GM12878 (cell line): Measurements from ENCODE around the gene PYGM. TPM values are rescaled to one million over a fixed set of nuclear protein-coding genes. Genes with fewer than 3 reads are reported as not detected.

Experiments used
- ATAC-seq: fragments of 200-7000 bp; cut with Tn5 transposase; 3 replicates; pipeline ENCODE4 v1.9.1; 2020; ENCODE audit warnings: mild to moderate bottlenecking, moderate library complexity
- BruUV-seq: library from RNA; stranded (reverse); fragments of 400-500 nt; replicated peaks from 2 replicates; lab custom pipeline; 2021; lab: Mats Ljungman, UMichigan
- CTCF ChIA-PET: fragments of 300-600 bp; sonication (Branson Sonifier 250); formaldehyde crosslinking; extraction: SDS; loops from one replicate; lab custom pipeline; 2021; ENCODE audit warnings: inconsistent platforms; lab: Yijun Ruan, JAX
- POLR2A ChIA-PET: fragments of 350-600 bp; formaldehyde crosslinking; extraction: SDS; loops from one replicate; lab custom pipeline; 2021; ENCODE audit warnings: inconsistent platforms; lab: Charles Lee
- RAD21 ChIA-PET: fragments of 300-600 bp; sonication (Branson Sonifier 250); formaldehyde crosslinking; loops from one replicate; lab custom pipeline; 2023; ENCODE audit warnings: antibody characterized with exemption; ENCODE audit not compliant: unreplicated experiment; lab: Charles Lee
- SMC1A ChIA-PET: fragments of 300-600 bp; sonication (Branson Sonifier 250); formaldehyde crosslinking; loops from one replicate; lab custom pipeline; 2023; ENCODE audit not compliant: unreplicated experiment, uncharacterized antibody; lab: Charles Lee
- DNase-seq: peaks from one replicate; pipeline ENCODE4 v3.0.0-alpha.2; 2011; ENCODE audit warnings: low read depth, low spot score
- FAIRE-seq: peaks from 3 replicates; lab custom pipeline; 2011; peaks lifted over from hg19 to GRCh38; lab: Jason Lieb, UNC
- H2AFZ ChIP-seq: 2 replicates; pipeline ENCODE4 v1.6.0; 2011; ENCODE audit warnings: low read depth, low read length, control low read depth; ENCODE audit not compliant: control insufficient read depth
- H3K27ac ChIP-seq: 2 replicates; pipeline ENCODE4 v1.5.1; 2011; ENCODE audit warnings: control low read depth; ENCODE audit not compliant: control insufficient read depth, insufficient read depth
- H3K27me3 ChIP-seq, 2 experiments: replicated peaks in 1 of 2; 2 replicates each; pipeline versions ENCODE4 v1.6.0 to v1.6.1; 2011; ENCODE audit warnings: low read length in 1 of 2; ENCODE audit not compliant: control insufficient read depth in 2 of 2, insufficient read depth in 2 of 2
- H3K36me3 ChIP-seq, 2 experiments: 2 replicates each; pipeline ENCODE4 v1.5.1; 2011; ENCODE audit warnings: low read length in 1 of 2; ENCODE audit not compliant: control insufficient read depth in 2 of 2, insufficient read depth in 2 of 2
- H3K4me1 ChIP-seq: 2 replicates; pipeline ENCODE4 v1.6.1; 2011; ENCODE audit warnings: mild to moderate bottlenecking, low read length, moderate library complexity, mixed read lengths; ENCODE audit not compliant: control insufficient read depth, insufficient read depth
- H3K4me2 ChIP-seq: 2 replicates; pipeline ENCODE4 v1.6.0; 2011; ENCODE audit warnings: control low read depth; ENCODE audit not compliant: control insufficient read depth, insufficient read depth
- H3K4me3 ChIP-seq: fragments of 200-600 bp; sonication (generic); 2 replicates; pipeline ENCODE4 v1.5.1; 2016
- H3K79me2 ChIP-seq: 2 replicates; pipeline ENCODE4 v1.6.0; 2011; ENCODE audit warnings: low read length; ENCODE audit not compliant: control insufficient read depth, insufficient read depth
- H3K9ac ChIP-seq: 2 replicates; pipeline ENCODE4 v1.8.0; 2011; ENCODE audit warnings: low read length, control low read depth, mixed read lengths; ENCODE audit not compliant: control insufficient read depth, insufficient read depth
- H3K9me3 ChIP-seq: replicated peaks from 3 replicates; pipeline ENCODE4 v1.5.1; 2011; ENCODE audit warnings: mild to moderate bottlenecking, low read length; ENCODE audit not compliant: control insufficient read depth, insufficient read depth
- H4K20me1 ChIP-seq: 2 replicates; pipeline ENCODE4 v1.6.0; 2011; ENCODE audit not compliant: control insufficient read depth, insufficient read depth
- ASH2L ChIP-seq: fragments of 300-600, 200-600 bp; sonication (generic); IDR thresholded peaks from 2 replicates; pipeline ENCODE4 v1.6.1; 2017; ENCODE audit warnings: low read depth, mild to moderate bottlenecking, borderline replicate concordance
- CEBPB ChIP-seq, 2 experiments: fragments of 150-350 bp in 1 of 2; IDR thresholded peaks; 2 replicates each; pipeline ENCODE4 v1.6.1; 2012 to 2014; ENCODE audit warnings: low read depth in 2 of 2, low read length in 2 of 2, borderline replicate concordance in 1 of 2, inconsistent platforms in 1 of 2
- CHD2 ChIP-seq: IDR thresholded peaks from 2 replicates; pipeline ENCODE4 v1.6.1; 2011; ENCODE audit warnings: low read depth, low read length, improper control_type of control experiment, borderline replicate concordance
- GABPA ChIP-seq: IDR thresholded peaks from 2 replicates; pipeline ENCODE4 v1.6.1; 2014; ENCODE audit warnings: antibody characterized with exemption, low read depth, mild to moderate bottlenecking, inconsistent platforms
- JUNB ChIP-seq: IDR thresholded peaks from 2 replicates; pipeline ENCODE4 v1.6.1; 2016; ENCODE audit warnings: antibody characterized with exemption, mild to moderate bottlenecking
- MXI1 ChIP-seq: fragments of 150-350 bp; IDR thresholded peaks from 2 replicates; pipeline ENCODE4 v1.6.1; 2011; ENCODE audit warnings: low read depth, mild to moderate bottlenecking, inconsistent platforms, low read length, improper control_type of control experiment
- NFXL1 ChIP-seq: fragments of 450-650 bp; IDR thresholded peaks from 2 replicates; pipeline ENCODE4 v1.6.1; 2017; ENCODE audit warnings: antibody characterized with exemption, mild to moderate bottlenecking, borderline replicate concordance
- PBX3 ChIP-seq: IDR thresholded peaks from 2 replicates; pipeline ENCODE4 v1.6.1; 2011; ENCODE audit warnings: mild to moderate bottlenecking, low read depth, low read length, moderate library complexity; ENCODE audit not compliant: insufficient replicate concordance
- PML ChIP-seq: IDR thresholded peaks from 2 replicates; pipeline ENCODE4 v1.6.1; 2012; ENCODE audit warnings: low read length, inconsistent platforms
- POLR2AphosphoS2 ChIP-seq: IDR thresholded peaks from 2 replicates; pipeline ENCODE4 v1.6.1; 2011; ENCODE audit warnings: low read depth, mild to moderate bottlenecking, low read length, improper control_type of control experiment, moderate library complexity
- POLR2AphosphoS5 ChIP-seq: IDR thresholded peaks from 2 replicates; pipeline ENCODE4 v1.6.1; 2011; ENCODE audit warnings: mild to moderate bottlenecking, low read length, inconsistent platforms
- RB1 ChIP-seq: fragments of 450-650 bp; formaldehyde crosslinking; IDR thresholded peaks from 2 replicates; pipeline ENCODE4 v1.6.1; 2017; ENCODE audit warnings: mild to moderate bottlenecking, borderline replicate concordance
- SMAD1 ChIP-seq: fragments of 450-650 bp; IDR thresholded peaks from 2 replicates; pipeline ENCODE4 v1.6.1; 2018; ENCODE audit warnings: mild to moderate bottlenecking, low read depth; ENCODE audit not compliant: partially characterized antibody
- TBL1XR1 ChIP-seq: IDR thresholded peaks from 2 replicates; pipeline ENCODE4 v1.6.1; 2012; ENCODE audit warnings: low read depth, low read length, improper control_type of control experiment
- ZSCAN29 ChIP-seq: fragments of 450-650 bp; IDR thresholded peaks from 2 replicates; pipeline ENCODE4 v1.6.1; 2017; ENCODE audit warnings: mild to moderate bottlenecking, moderate library complexity
- WGBS: methylation state at CpG from one replicate; pipeline ENCODE4 v1.1.6; 2016; ENCODE audit warnings: low lambda C conversion rate; ENCODE audit not compliant: insufficient replicate concordance, insufficient coverage; ENCODE audit errors: missing lambda C conversion rate; 5-methylcytosine and 5-hydroxymethylcytosine counted together
- in situ Hi-C: fragments of 300-500 bp; cut with MboI; formaldehyde crosslinking; loops from 9 replicates; pipeline ENCODE4 v1.14.3; 2018; ENCODE audit warnings: mixed read lengths
- intact Hi-C: fragments of 100-400 bp; cut with micrococcal nuclease; formaldehyde crosslinking; loops from one replicate; pipeline ENCODE4 v1.14.2; 2022; ENCODE audit not compliant: unreplicated experiment
- polyA plus RNA-seq, 11 experiments: library from polyadenylated mRNA; depleted of rRNA in 4 of 11; unstranded in 6 of 11; stranded (reverse) in 5 of 11; fragments of >200 nt; fragmentation: Nextera tagmentation in 4 of 11; fragmentation: Illumina TruSeq in 1 of 11; extraction: Ambion mirVana in 4 of 11; extraction: Trizol in 1 of 11; gene quantifications; 1 replicate in 1 of 11; 2 replicates in 10 of 11; pipeline versions ENCODE4 v1.2.1 to v1.2.3, GENCODE V29; 2011 to 2016; ENCODE audit warnings: inconsistent platforms in 2 of 11, missing spikeins in 2 of 11, low read depth in 1 of 11
- total RNA-seq, 4 experiments: library from RNA; depleted of rRNA in 3 of 4; stranded (reverse); fragments of >200 nt in 3 of 4; fragmentation: Illumina TruSeq in 1 of 4; extraction: Trizol in 1 of 4; gene quantifications; 2 replicates each; pipeline versions ENCODE4 v1.2.1 to v1.2.3, GENCODE V29; 2013 to 2021
- TF ChIP-seq, protein P1 (sequence below): IDR thresholded peaks from 2 replicates; pipeline ENCODE4 v1.6.1; 2012; ENCODE audit warnings: low read depth, low read length, improper control_type of control experiment

PYGM gene
- total and polyA plus RNA-seq, 10 of the 15 experiments (the other 5 are each of a cell fraction or from before 2014, with no cell fraction given): 0.04 to 3.7 (median 0.27) TPM; not detected in 1

- TF ChIP-seq, protein P1, sequence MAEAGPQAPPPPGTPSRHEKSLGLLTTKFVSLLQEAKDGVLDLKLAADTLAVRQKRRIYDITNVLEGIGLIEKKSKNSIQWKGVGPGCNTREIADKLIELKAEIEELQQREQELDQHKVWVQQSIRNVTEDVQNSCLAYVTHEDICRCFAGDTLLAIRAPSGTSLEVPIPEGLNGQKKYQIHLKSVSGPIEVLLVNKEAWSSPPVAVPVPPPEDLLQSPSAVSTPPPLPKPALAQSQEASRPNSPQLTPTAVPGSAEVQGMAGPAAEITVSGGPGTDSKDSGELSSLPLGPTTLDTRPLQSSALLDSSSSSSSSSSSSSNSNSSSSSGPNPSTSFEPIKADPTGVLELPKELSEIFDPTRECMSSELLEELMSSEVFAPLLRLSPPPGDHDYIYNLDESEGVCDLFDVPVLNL: no peak
These were observed 4.7 kb downstream of the PYGM start (continued) for GRCh38 chr11:64754919-64755662.

- WGBS: 72% methylated on average over 20 of the region's 26 CpGs
- TF ChIP-seq JUNB (no peak), POLR2AphosphoS5 (no peak), NFXL1 (no peak), ZSCAN29 (no peak), PML (no peak), SMAD1 (no peak), MXI1 (no peak), TBL1XR1 (no peak), POLR2AphosphoS2 (no peak), CHD2 (no peak), CEBPB (IDR thresholded peaks at IDR 0.05; ENCODE audit: borderline replicate concordance in 1 of 2, low read depth in 2 of 2, low read length in 2 of 2) (no peak), GABPA (no peak), RB1 (no peak), PBX3 (no peak), ASH2L (no peak)
These were observed 5.5 kb downstream of the PYGM start for GRCh38 chr11:64754124-64754918.

More at GRCh38 chr11:64754124-64754918, 5.5 kb downstream of the PYGM start:
- intact Hi-C loops (no loop called here), in situ Hi-C loops (no loop called here)
- no peaks in the 10 kb centered on the region for H3K79me2 ChIP-seq
- H3K4me1 ChIP-seq: no peaks in the 10 kb centered on the region
- H3K27me3 ChIP-seq: no peaks in the 10 kb centered on the region
- CTCF ChIA-PET: no interaction called here
- no peaks in the 10 kb centered on the region for H3K9me3 ChIP-seq
- DNase-seq (no peak), ATAC-seq (no peak), FAIRE-seq (no peak)
- H3K4me3 ChIP-seq: no peak overlapping the region
- H2AFZ ChIP-seq: no peak overlapping the region
- no peak overlapping the region for H3K9ac ChIP-seq
- SMC1A ChIA-PET: no interaction called here
- RAD21 ChIA-PET: no interaction called here
- H3K27ac ChIP-seq: no peak overlapping the region
- no peaks in the 10 kb centered on the region for H3K36me3 ChIP-seq
- no peak overlapping the region for H3K4me2 ChIP-seq
- no TSS peak for BruUV-seq
- H4K20me1 ChIP-seq: no peaks in the 10 kb centered on the region
- POLR2A ChIA-PET: no interaction called here
